ENCODE data around the gene SLC23A2.

DNA sequence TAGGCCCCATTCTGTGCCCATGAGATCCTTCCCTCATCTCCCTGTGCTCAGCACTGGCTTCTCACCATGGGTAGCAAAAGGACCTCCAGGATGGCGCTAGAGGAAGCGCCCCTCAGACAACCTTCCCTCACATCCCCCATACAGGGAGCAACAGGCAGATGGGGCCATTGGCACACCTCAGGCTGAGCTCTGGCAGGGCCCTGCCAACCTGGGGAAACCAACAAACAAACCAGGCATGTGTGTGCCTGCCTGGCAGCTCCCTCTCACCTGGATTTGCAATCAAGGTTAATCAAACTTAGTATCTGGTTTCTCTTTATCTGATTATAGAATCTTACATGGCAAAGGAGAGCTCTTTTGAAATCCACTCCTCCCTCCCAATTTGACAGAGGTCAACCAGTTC is 134.9 kb downstream of the SLC23A2 start:
- TF ChIP-seq ZNF274 (IDR thresholded peaks at IDR 0.05; ENCODE audit: low read depth, low read length): no peak
- no peak for TF ChIP-seq YY1 (IDR thresholded peaks at IDR 0.05; ENCODE audit: insufficient read depth, insufficient read length)

All from NT2/D1 (cell line).